ENCODE measurements around the gene HHATL. TPM values are rescaled to one million over a fixed set of nuclear protein-coding genes. Genes with fewer than 3 reads are reported as not detected.

Gene HHATL
- total and polyA plus RNA-seq, 7 donors: 37.0 to 276 (median 166) TPM

- 46 to 73% (median 57%) methylated on average over 5 to 6 of the region's 6 CpGs for WGBS, 3 donors
- no peaks in the 10 kb centered on the region for H3K9me3 ChIP-seq
- H3K4me3 ChIP-seq: no peak overlapping the region
- H3K27me3 ChIP-seq (ENCODE audit: insufficient read depth in 3 of 3, low read length in 2 of 3): no peaks in the 10 kb centered on the region
- peak in 1 of 4 donors; percentile 20 for ATAC-seq
- H3K36me3 ChIP-seq (ENCODE audit: insufficient read depth in 1 of 2, low read depth in 1 of 2): peaks cover 0 to 32% of the 10 kb centered on the region in 2 donors
- TF ChIP-seq CTCF (IDR thresholded peaks at IDR 0.05): no peak
- H3K27ac ChIP-seq: peak overlapping the region; percentile 41
- intact Hi-C loops (cut with DNase I): no loop called here
- no peak for DNase-seq
- H3K4me1 ChIP-seq: peaks cover 44% of the 10 kb centered on the region
These were observed 42.4 kb downstream of the HHATL start for GRCh38 chr3:42660131-42660715.

GRCh38 chr3:42659451-42660130 lies 43.0 kb downstream of the HHATL start:
- peak overlapping the region; percentile 41 for H3K27ac ChIP-seq
- DNase-seq: no peak

GRCh38 chr3:42658771-42659390 lies 43.7 kb downstream of the HHATL start:
- Histone ChIP-seq H3K27me3 (ENCODE audit: insufficient read depth in 3 of 3, low read length in 2 of 3) (no peaks in the 10 kb centered on the region), H3K9me3 (no peaks in the 10 kb centered on the region), H3K27ac (peak overlapping the region; percentile 98), H3K4me3 (no peak overlapping the region), H3K36me3 (ENCODE audit: insufficient read depth in 1 of 2, low read depth in 1 of 2) (peaks cover 0 to 29% of the 10 kb centered on the region in 2 donors), H3K4me1 (peaks cover 47% of the 10 kb centered on the region)
- no peak for ATAC-seq
- intact Hi-C loops (cut with DNase I): loop anchor here in 1 of 2 donors (10.0 kb wide), 1 partner anchor 86 kb away; no protein-coding TSS in a partner anchor
- no peak for DNase-seq
- TF ChIP-seq CTCF (IDR thresholded peaks at IDR 0.05): no peak
- 57 to 66% (median 58%) methylated on average over 21 to 22 of the region's 22 CpGs for WGBS, 3 donors

More at GRCh38 chr3:42659451-42660130, 43.0 kb downstream of the HHATL start:
- Histone ChIP-seq H3K27me3 (ENCODE audit: insufficient read depth in 3 of 3, low read length in 2 of 3) (no peaks in the 10 kb centered on the region), H3K4me3 (no peak overlapping the region), H3K36me3 (ENCODE audit: insufficient read depth in 1 of 2, low read depth in 1 of 2) (peaks cover 0 to 32% of the 10 kb centered on the region in 2 donors), H3K4me1 (peaks cover 47% of the 10 kb centered on the region), H3K9me3 (no peaks in the 10 kb centered on the region)
- intact Hi-C loops (cut with DNase I): loop anchor here in 1 of 2 donors (10.0 kb wide), 1 partner anchor 85 kb away; no protein-coding TSS in a partner anchor
- TF ChIP-seq CTCF (IDR thresholded peaks at IDR 0.05): no peak
- WGBS, 3 donors: 72 to 78% (median 73%) methylated on average over 24 to 25 of the region's 25 CpGs
- ATAC-seq: no peak

GRCh38 chr3:42658091-42658770 lies 44.4 kb downstream of the HHATL start:
- no peaks in the 10 kb centered on the region for H3K9me3 ChIP-seq
- intact Hi-C loops (cut with DNase I): loop anchor here in 1 of 2 donors (10.0 kb wide), 1 partner anchor 87 kb away; no protein-coding TSS in a partner anchor
- DNase-seq (no peak), ATAC-seq (no peak)
- no peak overlapping the region for H3K4me3 ChIP-seq
- H3K27ac ChIP-seq: peak overlapping the region; percentile 98
- H3K4me1 ChIP-seq: peaks cover 52% of the 10 kb centered on the region
- WGBS, 3 donors: 56 to 79% (median 59%) methylated on average over 34 of the region's 34 CpGs
- H3K27me3 ChIP-seq (ENCODE audit: insufficient read depth in 3 of 3, low read length in 2 of 3): no peaks in the 10 kb centered on the region
- no peak for TF ChIP-seq CTCF (IDR thresholded peaks at IDR 0.05)
- peaks cover 0 to 25% of the 10 kb centered on the region in 2 donors for H3K36me3 ChIP-seq (ENCODE audit: insufficient read depth in 1 of 2, low read depth in 1 of 2)

All from psoas muscle (tissue), 8 donors.